H9 (cell line): ENCODE data around the gene TM9SF4. TPM values are rescaled to one million over a fixed set of nuclear protein-coding genes. Genes with fewer than 3 reads are reported as not detected.

ENCODE experiments used
- DNase-seq: peaks from one replicate; pipeline ENCODE4 v3.0.0-alpha.2; 2017
- H2AFZ ChIP-seq: one replicate; pipeline ENCODE4 v1.6.1; 2013; ENCODE audit warnings: mild to moderate bottlenecking, low read length, control low read depth, moderate library complexity
- H2AK5ac ChIP-seq: 2 replicates; pipeline ENCODE4 v1.6.1; 2013; ENCODE audit warnings: low read length, control low read depth, mixed read lengths; ENCODE audit not compliant: insufficient read length
- H2BK120ac ChIP-seq: one replicate; pipeline ENCODE4 v1.6.1; 2013; ENCODE audit warnings: low read depth, mild to moderate bottlenecking, low read length, control low read depth, inconsistent platforms; ENCODE audit not compliant: poor library complexity, severe bottlenecking
- H2BK12ac ChIP-seq: 2 replicates; pipeline ENCODE4 v1.6.1; 2013; ENCODE audit warnings: low read length, control low read depth, mixed read lengths, low read depth; ENCODE audit not compliant: insufficient read length
- H2BK15ac ChIP-seq: 2 replicates; pipeline ENCODE4 v1.6.1; 2013; ENCODE audit warnings: low read depth, low read length, control low read depth
- H2BK20ac ChIP-seq: one replicate; pipeline ENCODE4 v1.6.1; 2013; ENCODE audit warnings: low read depth, mild to moderate bottlenecking, low read length, control low read depth, inconsistent platforms; ENCODE audit not compliant: poor library complexity, severe bottlenecking
- H2BK5ac ChIP-seq: 2 replicates; pipeline ENCODE4 v1.6.1; 2013; ENCODE audit warnings: low read length, control low read depth, mixed read lengths; ENCODE audit not compliant: insufficient read length
- H3K14ac ChIP-seq: 2 replicates; pipeline ENCODE4 v1.6.1; 2013; ENCODE audit warnings: low read length, control low read depth; ENCODE audit not compliant: insufficient read depth
- H3K18ac ChIP-seq: 2 replicates; pipeline ENCODE4 v1.6.1; 2013; ENCODE audit warnings: low read depth, mild to moderate bottlenecking, mixed read lengths, low read length, control low read depth; ENCODE audit not compliant: insufficient read length
- H3K23ac ChIP-seq: 2 replicates; pipeline ENCODE4 v1.6.1; 2013; ENCODE audit warnings: low read length, control low read depth, mixed read lengths, low read depth; ENCODE audit not compliant: insufficient read length
- H3K23me2 ChIP-seq: 2 replicates; pipeline ENCODE4 v1.6.1; 2013; ENCODE audit warnings: low read depth, mild to moderate bottlenecking, mixed read lengths, low read length, control low read depth; ENCODE audit not compliant: insufficient read length, poor library complexity, severe bottlenecking
- H3K27ac ChIP-seq: 2 replicates; pipeline ENCODE4 v1.5.1; 2013; ENCODE audit warnings: low read length, control low read depth, mixed read lengths, low read depth; ENCODE audit not compliant: insufficient read length
- H3K27me3 ChIP-seq: 2 replicates; pipeline ENCODE4 v1.6.1; 2013; ENCODE audit warnings: low read length, control low read depth, inconsistent platforms; ENCODE audit not compliant: insufficient read depth
- H3K4ac ChIP-seq: 2 replicates; pipeline ENCODE4 v1.6.1; 2013; ENCODE audit warnings: low read depth, mild to moderate bottlenecking, control low read depth, inconsistent platforms, low read length, moderate library complexity
- H3K4me1 ChIP-seq: 2 replicates; pipeline ENCODE4 v1.6.1; 2013; ENCODE audit warnings: low read length, control low read depth, inconsistent platforms; ENCODE audit not compliant: insufficient read depth
- H3K4me2 ChIP-seq: 2 replicates; pipeline ENCODE4 v1.6.1; 2013; ENCODE audit warnings: low read length, control low read depth, mixed read lengths; ENCODE audit not compliant: insufficient read length, insufficient read depth
- H3K56ac ChIP-seq: 2 replicates; pipeline ENCODE4 v1.6.1; 2013; ENCODE audit warnings: low read depth, mild to moderate bottlenecking, mixed read lengths, low read length, control low read depth; ENCODE audit not compliant: insufficient read length
- H3K79me1 ChIP-seq: 2 replicates; pipeline ENCODE4 v1.6.1; 2013; ENCODE audit warnings: low read depth, mild to moderate bottlenecking, moderate library complexity, low read length, control low read depth, inconsistent platforms; ENCODE audit not compliant: insufficient read depth, poor library complexity, severe bottlenecking
- H3K79me2 ChIP-seq: 2 replicates; pipeline ENCODE4 v1.6.1; 2013; ENCODE audit warnings: low read length, control low read depth, inconsistent platforms; ENCODE audit not compliant: insufficient read depth
- H3K9ac ChIP-seq: 2 replicates; pipeline ENCODE4 v1.6.1; 2013; ENCODE audit warnings: low read length, control low read depth, mixed read lengths; ENCODE audit not compliant: insufficient read length; ENCODE audit errors: extremely low read depth
- H3K9me3 ChIP-seq: one replicate; pipeline ENCODE4 v1.6.1; 2013; ENCODE audit warnings: low read depth, low read length, inconsistent platforms; ENCODE audit not compliant: control insufficient read depth
- H3T11ph ChIP-seq: one replicate; pipeline ENCODE4 v1.6.1; 2013; ENCODE audit warnings: mild to moderate bottlenecking, low read length, control low read depth, inconsistent platforms
- H4K20me1 ChIP-seq: one replicate; pipeline ENCODE4 v1.6.1; 2013; ENCODE audit not compliant: control insufficient read depth, insufficient read length, insufficient read depth
- H4K5ac ChIP-seq: 2 replicates; pipeline ENCODE4 v1.6.1; 2013; ENCODE audit warnings: low read depth, mild to moderate bottlenecking, mixed read lengths, low read length, control low read depth; ENCODE audit not compliant: insufficient read length
- H4K8ac ChIP-seq: replicated peaks from 2 replicates; pipeline ENCODE4 v1.6.1; 2013; ENCODE audit warnings: low read length, control low read depth, mixed read lengths, low read depth; ENCODE audit not compliant: insufficient read length
- H4K91ac ChIP-seq: 2 replicates; pipeline ENCODE4 v1.6.1; 2013; ENCODE audit warnings: low read depth, mild to moderate bottlenecking, moderate library complexity, mixed read lengths, low read length, control low read depth; ENCODE audit not compliant: insufficient read length
- H3K27ac Mint-ChIP-seq, 3 experiments: 2 replicates in 2 of 3; 3 replicates in 1 of 3; pipeline ENCODE4 v1.8.0; 2020 to 2021; ENCODE audit warnings: mixed read lengths in 3 of 3, mild to moderate bottlenecking in 1 of 3, moderate library complexity in 1 of 3
- H3K27me3 Mint-ChIP-seq: 2 replicates; pipeline ENCODE4 v1.8.0; 2021; ENCODE audit warnings: low read depth, mild to moderate bottlenecking, moderate library complexity, mixed read lengths
- H3K36me3 Mint-ChIP-seq, 3 experiments: 2 replicates in 2 of 3; 3 replicates in 1 of 3; pipeline ENCODE4 v1.8.0; 2020 to 2021; ENCODE audit warnings: low read depth in 3 of 3, mixed read lengths in 3 of 3; ENCODE audit not compliant: insufficient read depth in 1 of 3
- H3K4me1 Mint-ChIP-seq, 2 experiments: 2 replicates each; pipeline ENCODE4 v1.8.0; 2020; ENCODE audit warnings: mixed read lengths in 2 of 2
- H3K4me3 Mint-ChIP-seq, 2 experiments: 2 replicates in 1 of 2; 3 replicates in 1 of 2; pipeline ENCODE4 v1.8.0; 2020 to 2021; ENCODE audit warnings: mild to moderate bottlenecking in 2 of 2, mixed read lengths in 2 of 2, moderate library complexity in 1 of 2
- H3K9me3 Mint-ChIP-seq, 2 experiments: 2 replicates in 1 of 2; 3 replicates in 1 of 2; pipeline ENCODE4 v1.8.0; 2020; ENCODE audit warnings: mild to moderate bottlenecking in 2 of 2, mixed read lengths in 2 of 2, moderate library complexity in 1 of 2
- WGBS: extraction: QIAGEN DNeasy Blood & Tissue Kit; methylation state at CpG from one replicate; pipeline ENCODE4 v1.1.7; 2013; ENCODE audit warnings: missing lambda C conversion rate, low lambda C conversion rate, mixed read lengths; ENCODE audit not compliant: insufficient read length; ENCODE audit errors: extremely low coverage; 5-methylcytosine and 5-hydroxymethylcytosine counted together
- total RNA-seq: library from RNA; stranded (reverse); gene quantifications from 2 replicates; pipeline ENCODE4 v1.2.1, GENCODE V29; 2021
- TF ChIP-seq, protein P1 (sequence below): fragments of 200-600 bp; sonication (generic); conservative IDR thresholded peaks from 3 replicates; pipeline ENCODE4 v1.8.0; 2021; ENCODE audit warnings: antibody characterized with exemption, mild to moderate bottlenecking

The TM9SF4 gene
- total RNA-seq, 1 experiment from 2014 or later, result 62.3 TPM

DNA sequence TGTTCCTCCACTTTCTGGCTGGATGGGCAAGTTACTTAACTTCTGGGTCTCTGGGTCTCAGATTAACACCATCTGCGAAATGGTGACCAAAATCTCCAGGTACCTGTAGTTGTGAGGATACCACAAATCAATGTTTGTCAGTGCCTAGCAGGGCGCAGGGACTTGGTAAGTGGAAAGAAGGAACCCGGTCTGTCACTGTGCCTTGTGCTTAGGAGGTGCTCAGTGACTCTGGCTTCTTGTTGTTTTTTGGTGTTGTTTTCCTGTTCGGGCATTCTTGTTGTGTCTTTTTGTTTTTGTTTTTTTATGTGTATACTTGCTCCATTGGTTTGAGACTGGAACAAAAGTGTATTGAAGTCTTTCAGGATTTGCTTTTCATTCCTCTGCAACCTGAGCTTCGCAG is 17.8 kb downstream of the TM9SF4 start:
- Mint-ChIP-seq H3K36me3 (peaks cover 16 to 22% (median 16%) of the 10 kb centered on the region in 3 experiments), H3K4me3 (no peak overlapping the region), H3K4me1 (peaks cover 12 to 17% of the 10 kb centered on the region in 2 experiments), H3K27me3 (no peaks in the 10 kb centered on the region; the same call in 1 of the 2 replicates), H3K27ac (peak overlapping the region; percentile 51 to 88 (median 56); a peak in 3 of 7 replicates), H3K9me3 (peaks cover 8% of the 10 kb centered on the region in 2 experiments)
- no peak overlapping the region for H4K8ac ChIP-seq
- H4K20me1 ChIP-seq, result no peaks in the 10 kb centered on the region
- no peak overlapping the region for H2AFZ ChIP-seq
- H3K9ac ChIP-seq, result no peak overlapping the region
- no peak overlapping the region for H3K14ac ChIP-seq
- no peaks in the 10 kb centered on the region for H3K23me2 ChIP-seq
- no peak overlapping the region for H3K4me2 ChIP-seq
- H2BK15ac ChIP-seq, result no peak overlapping the region
- no peak overlapping the region for H2AK5ac ChIP-seq
- H3K23ac ChIP-seq, result no peak overlapping the region
- H3K56ac ChIP-seq, result no peak overlapping the region
- TF ChIP-seq, protein P1, sequence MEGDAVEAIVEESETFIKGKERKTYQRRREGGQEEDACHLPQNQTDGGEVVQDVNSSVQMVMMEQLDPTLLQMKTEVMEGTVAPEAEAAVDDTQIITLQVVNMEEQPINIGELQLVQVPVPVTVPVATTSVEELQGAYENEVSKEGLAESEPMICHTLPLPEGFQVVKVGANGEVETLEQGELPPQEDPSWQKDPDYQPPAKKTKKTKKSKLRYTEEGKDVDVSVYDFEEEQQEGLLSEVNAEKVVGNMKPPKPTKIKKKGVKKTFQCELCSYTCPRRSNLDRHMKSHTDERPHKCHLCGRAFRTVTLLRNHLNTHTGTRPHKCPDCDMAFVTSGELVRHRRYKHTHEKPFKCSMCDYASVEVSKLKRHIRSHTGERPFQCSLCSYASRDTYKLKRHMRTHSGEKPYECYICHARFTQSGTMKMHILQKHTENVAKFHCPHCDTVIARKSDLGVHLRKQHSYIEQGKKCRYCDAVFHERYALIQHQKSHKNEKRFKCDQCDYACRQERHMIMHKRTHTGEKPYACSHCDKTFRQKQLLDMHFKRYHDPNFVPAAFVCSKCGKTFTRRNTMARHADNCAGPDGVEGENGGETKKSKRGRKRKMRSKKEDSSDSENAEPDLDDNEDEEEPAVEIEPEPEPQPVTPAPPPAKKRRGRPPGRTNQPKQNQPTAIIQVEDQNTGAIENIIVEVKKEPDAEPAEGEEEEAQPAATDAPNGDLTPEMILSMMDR, result no peak
- no peak overlapping the region for H2BK120ac ChIP-seq
- H3K9me3 ChIP-seq, result no peaks in the 10 kb centered on the region
- no peak for DNase-seq
- no peak overlapping the region for H3T11ph ChIP-seq
- no peak overlapping the region for H2BK5ac ChIP-seq
- no peaks in the 10 kb centered on the region for H3K27me3 ChIP-seq
- peaks cover 5% of the 10 kb centered on the region for H3K79me1 ChIP-seq
- H2BK12ac ChIP-seq, result no peak overlapping the region
- H4K91ac ChIP-seq, result no peak overlapping the region
- no peaks in the 10 kb centered on the region; the same call in 1 of the 2 replicates for H3K79me2 ChIP-seq
- no peak overlapping the region for H3K4ac ChIP-seq
- no peak overlapping the region for H4K5ac ChIP-seq
- no peaks in the 10 kb centered on the region; the same call in 1 of the 2 replicates for H3K4me1 ChIP-seq
- H2BK20ac ChIP-seq, result no peak overlapping the region
- no peak overlapping the region for H3K18ac ChIP-seq
- H3K27ac ChIP-seq, result no peak overlapping the region
- WGBS, result no CpG with 5 or more reads among the region's 5 CpGs
